IMR-90 (cell line): ENCODE data around the gene KDM5B.

Experiments used
- CEBPB ChIP-seq: IDR thresholded peaks from 2 replicates; pipeline ENCODE4 v1.6.1; 2012; ENCODE audit warnings: low read depth, low read length, improper control_type of control experiment
- MAZ ChIP-seq: IDR thresholded peaks from 2 replicates; pipeline ENCODE4 v1.6.1; 2012; ENCODE audit warnings: low read depth, mild to moderate bottlenecking, low read length, improper control_type of control experiment, moderate library complexity, borderline replicate concordance
- MXI1 ChIP-seq: IDR thresholded peaks from 2 replicates; pipeline ENCODE4 v1.6.1; 2012; ENCODE audit warnings: low read depth, mild to moderate bottlenecking, low read length, moderate library complexity, borderline replicate concordance
- NFE2L2 ChIP-seq: fragments of 150-350 bp; IDR thresholded peaks from 2 replicates; pipeline ENCODE4 v1.6.1; 2016; ENCODE audit warnings: low read depth, mild to moderate bottlenecking, low read length
- POLR2A ChIP-seq: IDR thresholded peaks from 2 replicates; pipeline ENCODE4 v1.6.1; 2012; ENCODE audit warnings: mild to moderate bottlenecking, low read depth, low read length
- RCOR1 ChIP-seq: IDR thresholded peaks from 2 replicates; pipeline ENCODE4 v1.6.1; 2012; ENCODE audit warnings: mild to moderate bottlenecking, low read length, improper control_type of control experiment; ENCODE audit not compliant: insufficient replicate concordance
- RFX5 ChIP-seq: IDR thresholded peaks from 2 replicates; pipeline ENCODE4 v1.8.0; 2012; ENCODE audit warnings: low read depth, mild to moderate bottlenecking, low read length, moderate library complexity
- TF ChIP-seq, protein P1 (sequence below): conservative IDR thresholded peaks from 2 replicates; pipeline ENCODE4 v1.5.1; 2012; ENCODE audit warnings: mild to moderate bottlenecking, low read depth, low read length, improper control_type of control experiment
- TF ChIP-seq, protein P2 (sequence below): fragments of 150-350 bp; IDR thresholded peaks from 2 replicates; pipeline ENCODE4 v1.6.1; 2017; ENCODE audit warnings: mild to moderate bottlenecking, antibody characterized with exemption, low read length, low read depth

DNA sequence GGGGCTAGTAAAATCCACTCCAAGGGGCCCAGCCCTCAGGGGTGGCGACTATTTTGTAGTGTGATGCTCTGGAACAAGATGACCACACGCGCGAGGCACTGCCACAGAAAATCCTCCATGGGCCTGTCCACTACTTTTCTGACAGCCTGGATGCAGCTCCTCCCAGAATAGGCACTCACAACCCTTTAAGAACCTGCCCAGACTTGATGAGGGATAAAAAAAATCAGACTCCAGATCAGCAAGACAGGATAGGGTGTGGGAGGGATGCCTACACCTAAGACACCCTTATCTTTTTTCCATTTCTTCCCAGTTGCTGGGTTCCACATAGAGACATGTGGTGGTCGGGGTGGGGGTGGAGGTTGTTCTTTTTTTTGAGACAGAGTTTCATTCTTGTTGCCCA, 36.0 kb upstream of the KDM5B start:
- TF ChIP-seq, protein P1, sequence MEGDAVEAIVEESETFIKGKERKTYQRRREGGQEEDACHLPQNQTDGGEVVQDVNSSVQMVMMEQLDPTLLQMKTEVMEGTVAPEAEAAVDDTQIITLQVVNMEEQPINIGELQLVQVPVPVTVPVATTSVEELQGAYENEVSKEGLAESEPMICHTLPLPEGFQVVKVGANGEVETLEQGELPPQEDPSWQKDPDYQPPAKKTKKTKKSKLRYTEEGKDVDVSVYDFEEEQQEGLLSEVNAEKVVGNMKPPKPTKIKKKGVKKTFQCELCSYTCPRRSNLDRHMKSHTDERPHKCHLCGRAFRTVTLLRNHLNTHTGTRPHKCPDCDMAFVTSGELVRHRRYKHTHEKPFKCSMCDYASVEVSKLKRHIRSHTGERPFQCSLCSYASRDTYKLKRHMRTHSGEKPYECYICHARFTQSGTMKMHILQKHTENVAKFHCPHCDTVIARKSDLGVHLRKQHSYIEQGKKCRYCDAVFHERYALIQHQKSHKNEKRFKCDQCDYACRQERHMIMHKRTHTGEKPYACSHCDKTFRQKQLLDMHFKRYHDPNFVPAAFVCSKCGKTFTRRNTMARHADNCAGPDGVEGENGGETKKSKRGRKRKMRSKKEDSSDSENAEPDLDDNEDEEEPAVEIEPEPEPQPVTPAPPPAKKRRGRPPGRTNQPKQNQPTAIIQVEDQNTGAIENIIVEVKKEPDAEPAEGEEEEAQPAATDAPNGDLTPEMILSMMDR = no peak
- TF ChIP-seq CEBPB = no peak
- TF ChIP-seq, protein P2, sequence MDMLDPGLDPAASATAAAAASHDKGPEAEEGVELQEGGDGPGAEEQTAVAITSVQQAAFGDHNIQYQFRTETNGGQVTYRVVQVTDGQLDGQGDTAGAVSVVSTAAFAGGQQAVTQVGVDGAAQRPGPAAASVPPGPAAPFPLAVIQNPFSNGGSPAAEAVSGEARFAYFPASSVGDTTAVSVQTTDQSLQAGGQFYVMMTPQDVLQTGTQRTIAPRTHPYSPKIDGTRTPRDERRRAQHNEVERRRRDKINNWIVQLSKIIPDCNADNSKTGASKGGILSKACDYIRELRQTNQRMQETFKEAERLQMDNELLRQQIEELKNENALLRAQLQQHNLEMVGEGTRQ = no peak
- no peak for TF ChIP-seq POLR2A
- no peak for TF ChIP-seq RCOR1
- TF ChIP-seq MXI1 = no peak
- no peak for TF ChIP-seq MAZ
- TF ChIP-seq NFE2L2 = no peak
- TF ChIP-seq RFX5 = no peak
